Kidney epithelial cell (primary cell): ENCODE results near the gene FDPS. TPM values are rescaled to one million over a fixed set of nuclear protein-coding genes. Genes with fewer than 3 reads are reported as not detected.

Source experiments
- DNase-seq: peaks from one replicate; pipeline ENCODE4 v3.0.0-alpha.2; 2010; ENCODE audit warnings: low read depth
- H3K27me3 ChIP-seq: 2 replicates; pipeline ENCODE4 v1.6.0; 2011; ENCODE audit warnings: low read length; ENCODE audit not compliant: control insufficient read depth, insufficient read depth
- H3K36me3 ChIP-seq: 2 replicates; pipeline ENCODE4 v1.5.1; 2011; ENCODE audit warnings: low read length; ENCODE audit not compliant: control insufficient read depth, insufficient read depth
- H3K4me3 ChIP-seq: 2 replicates; pipeline ENCODE4 v1.5.1; 2011; ENCODE audit warnings: low read depth, mild to moderate bottlenecking, control low read depth, low read length
- total RNA-seq: library from RNA; depleted of rRNA; stranded (reverse); fragments of >200 nt; gene quantifications from 2 replicates; pipeline ENCODE4 v1.2.3, GENCODE V29; 2015
- TF ChIP-seq, protein P1 (sequence below): IDR thresholded peaks from 2 replicates; pipeline ENCODE4 v1.5.1; 2011; ENCODE audit warnings: mild to moderate bottlenecking, moderate library complexity, low read length, control low read depth, inconsistent platforms; ENCODE audit not compliant: insufficient read depth, poor library complexity, severe bottlenecking

The FDPS gene
- total RNA-seq, 1 donor from 2014 or later: 271 TPM

DNA sequence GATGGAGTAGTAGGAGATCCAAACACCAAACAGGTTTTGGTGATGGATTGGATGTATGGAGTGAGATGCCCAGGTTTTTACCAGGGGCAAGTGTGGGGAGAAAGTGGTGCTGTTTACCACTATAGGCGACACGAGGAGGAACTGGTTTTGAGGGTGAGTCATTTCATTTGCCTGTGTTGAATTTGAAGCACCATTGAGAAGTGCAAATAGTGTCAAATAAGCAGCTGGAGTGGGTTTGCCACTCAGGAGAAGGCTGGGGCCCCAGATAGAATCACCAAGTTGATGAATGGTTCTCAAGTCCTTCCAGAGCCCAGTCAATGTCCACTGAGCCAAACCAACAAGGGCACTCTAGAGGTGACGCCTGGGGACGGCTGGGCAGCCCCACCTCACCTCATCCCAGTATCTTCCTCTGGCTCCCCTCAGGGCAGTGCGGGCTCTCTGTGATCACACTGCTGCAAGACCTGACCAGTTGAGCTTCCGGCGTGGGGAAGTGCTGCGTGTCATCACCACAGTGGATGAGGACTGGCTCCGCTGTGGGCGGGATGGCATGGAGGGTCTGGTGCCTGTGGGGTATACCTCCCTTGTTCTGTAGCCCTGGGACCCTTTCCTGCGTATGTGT lies 21.4 kb downstream of the FDPS start:
- Histone ChIP-seq H3K36me3 (no peaks in the 10 kb centered on the region), H3K4me3 (no peak overlapping the region), H3K27me3 (no peaks in the 10 kb centered on the region)
- TF ChIP-seq, protein P1, sequence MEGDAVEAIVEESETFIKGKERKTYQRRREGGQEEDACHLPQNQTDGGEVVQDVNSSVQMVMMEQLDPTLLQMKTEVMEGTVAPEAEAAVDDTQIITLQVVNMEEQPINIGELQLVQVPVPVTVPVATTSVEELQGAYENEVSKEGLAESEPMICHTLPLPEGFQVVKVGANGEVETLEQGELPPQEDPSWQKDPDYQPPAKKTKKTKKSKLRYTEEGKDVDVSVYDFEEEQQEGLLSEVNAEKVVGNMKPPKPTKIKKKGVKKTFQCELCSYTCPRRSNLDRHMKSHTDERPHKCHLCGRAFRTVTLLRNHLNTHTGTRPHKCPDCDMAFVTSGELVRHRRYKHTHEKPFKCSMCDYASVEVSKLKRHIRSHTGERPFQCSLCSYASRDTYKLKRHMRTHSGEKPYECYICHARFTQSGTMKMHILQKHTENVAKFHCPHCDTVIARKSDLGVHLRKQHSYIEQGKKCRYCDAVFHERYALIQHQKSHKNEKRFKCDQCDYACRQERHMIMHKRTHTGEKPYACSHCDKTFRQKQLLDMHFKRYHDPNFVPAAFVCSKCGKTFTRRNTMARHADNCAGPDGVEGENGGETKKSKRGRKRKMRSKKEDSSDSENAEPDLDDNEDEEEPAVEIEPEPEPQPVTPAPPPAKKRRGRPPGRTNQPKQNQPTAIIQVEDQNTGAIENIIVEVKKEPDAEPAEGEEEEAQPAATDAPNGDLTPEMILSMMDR: no peak
- DNase-seq: no peak

DNA sequence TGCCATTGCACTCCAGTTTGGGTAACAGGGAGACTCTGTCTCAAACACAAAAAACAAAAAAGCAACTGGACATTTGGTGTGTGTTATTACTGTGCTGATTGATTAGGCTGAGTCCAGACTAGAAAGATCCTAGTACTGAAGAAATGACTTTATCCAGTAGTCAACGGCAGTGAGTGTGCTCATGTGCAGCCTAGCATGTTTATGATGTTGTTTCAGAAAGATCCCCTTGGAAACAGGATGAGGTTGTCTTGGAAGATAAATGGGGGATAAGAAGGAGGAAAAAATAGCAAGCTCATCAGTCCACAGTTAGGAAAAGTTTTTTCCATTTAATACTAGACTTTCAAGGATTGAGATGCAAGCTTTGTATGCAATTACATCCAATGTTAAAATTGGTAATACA lies 26.3 kb downstream of the FDPS start:
- Histone ChIP-seq H3K4me3 (no peak overlapping the region), H3K36me3 (peaks cover 1% of the 10 kb centered on the region), H3K27me3 (no peaks in the 10 kb centered on the region)
- TF ChIP-seq, protein P1: no peak
- no peak for DNase-seq

DNA sequence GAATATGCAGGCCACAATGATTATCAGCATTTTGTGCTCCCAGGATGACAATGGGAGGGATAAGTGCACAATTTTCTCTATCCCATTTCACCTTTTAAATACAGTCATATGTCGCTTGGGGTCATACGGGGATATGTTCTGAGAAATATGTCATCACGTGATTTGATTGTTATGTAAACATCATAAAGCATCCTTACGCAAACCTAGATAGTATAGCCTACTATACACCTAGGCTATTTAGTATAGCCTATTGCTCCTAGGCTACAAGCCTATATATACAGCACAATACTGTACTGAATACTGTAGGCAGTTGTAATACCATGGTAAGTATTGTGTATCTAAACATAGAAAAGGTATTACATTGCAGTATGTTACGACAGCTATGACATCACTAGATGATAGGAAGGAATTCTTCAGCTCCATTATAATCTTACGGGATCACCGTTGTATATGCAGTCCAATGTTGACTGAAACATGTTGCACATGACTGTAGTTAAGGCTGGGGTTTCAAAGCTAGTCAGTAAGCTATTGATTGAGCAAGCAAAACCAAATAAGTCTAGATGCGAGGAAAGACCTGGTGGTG lies 30.9 kb downstream of the FDPS start:
- no peak overlapping the region for H3K4me3 ChIP-seq
- no peaks in the 10 kb centered on the region for H3K27me3 ChIP-seq
- TF ChIP-seq, protein P1: no peak
- peaks cover 4% of the 10 kb centered on the region for H3K36me3 ChIP-seq
- DNase-seq: no peak

DNA sequence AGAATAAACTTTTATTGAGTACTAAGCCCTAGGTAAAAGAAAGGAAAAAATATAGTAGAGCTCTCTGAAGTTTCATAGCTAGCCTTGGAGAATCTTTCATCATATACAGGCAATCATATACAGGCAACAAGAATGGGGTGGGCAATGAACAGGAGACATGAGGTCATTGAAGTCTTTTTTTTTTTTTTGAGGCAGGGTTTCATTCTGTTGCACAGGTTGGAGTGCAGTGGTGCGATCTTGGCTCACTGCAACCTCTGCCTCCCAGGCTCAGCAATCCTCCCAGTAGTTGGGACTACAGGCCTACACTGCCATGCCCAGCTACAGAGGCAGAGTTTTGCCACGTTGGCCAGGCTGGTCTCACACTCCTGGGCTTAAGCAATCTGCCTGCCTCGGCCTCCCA lies 34.2 kb downstream of the FDPS start:
- TF ChIP-seq, protein P1: no peak
- no peak for DNase-seq
- Histone ChIP-seq H3K4me3 (no peak overlapping the region), H3K36me3 (peaks cover 4% of the 10 kb centered on the region), H3K27me3 (no peaks in the 10 kb centered on the region)

DNA sequence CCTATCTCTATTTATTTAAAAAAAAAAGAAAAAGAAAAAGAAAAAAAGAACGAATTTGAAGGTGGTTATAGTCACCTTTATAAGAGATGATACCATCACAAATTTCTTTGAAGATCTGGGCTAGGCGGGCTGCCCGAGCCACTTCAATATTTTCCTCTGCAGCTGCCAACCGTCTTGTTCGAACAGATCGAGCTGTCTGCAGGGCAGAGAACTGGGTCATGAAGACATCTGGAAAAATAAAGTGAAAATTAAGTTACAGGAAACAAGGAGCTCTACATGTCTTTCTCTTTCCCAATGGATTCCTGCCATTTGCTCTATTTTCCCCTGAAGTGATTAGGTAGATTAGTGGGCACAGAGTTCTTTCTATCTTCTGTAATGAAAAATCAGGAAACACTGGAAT lies 44.0 kb downstream of the FDPS start:
- Histone ChIP-seq H3K27me3 (no peaks in the 10 kb centered on the region), H3K36me3 (peaks cover 2% of the 10 kb centered on the region), H3K4me3 (no peak overlapping the region)
- TF ChIP-seq, protein P1: no peak
- DNase-seq: no peak

DNA sequence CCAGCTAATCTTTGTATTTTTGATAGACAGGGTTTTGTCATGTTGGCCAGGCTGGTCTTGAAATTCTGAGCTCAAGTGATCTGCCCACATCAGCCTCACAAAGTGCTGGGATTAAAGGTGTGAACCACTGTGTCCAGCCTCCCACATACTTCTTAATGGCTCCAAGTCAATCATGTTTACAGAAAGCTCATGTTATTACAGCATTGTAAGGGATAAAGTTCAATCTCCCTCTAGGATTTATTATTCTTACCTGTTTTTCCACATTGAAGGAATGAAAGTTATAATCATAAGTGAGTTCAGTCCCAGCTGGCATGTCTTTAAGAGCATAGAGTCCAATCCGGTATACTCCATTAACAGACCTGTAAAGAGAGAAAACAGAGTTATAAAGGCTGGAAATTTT lies 51.4 kb downstream of the FDPS start:
- H3K27me3 ChIP-seq: no peaks in the 10 kb centered on the region
- no peaks in the 10 kb centered on the region for H3K36me3 ChIP-seq
- TF ChIP-seq, protein P1: no peak
- H3K4me3 ChIP-seq: no peak overlapping the region
- no peak for DNase-seq
